Frontal cortex (tissue), 4 donors: Measurements from ENCODE around the gene LSP1. TPM values are rescaled to one million over a fixed set of nuclear protein-coding genes. Genes with fewer than 3 reads are reported as not detected.

ENCODE experiments used
- DNase-seq, 2 donors: peaks; one replicate each; pipeline ENCODE4 v3.0.0; 2012; ENCODE audit warnings: low spot score in 2 of 2
- FAIRE-seq: peaks from 2 replicates; lab custom pipeline; 2012; peaks lifted over from hg19 to GRCh38; lab: Jason Lieb, UNC
- total RNA-seq: library from RNA; depleted of rRNA; stranded (reverse); fragments of >200 nt; gene quantifications from one replicate; pipeline ENCODE4 v1.2.3, GENCODE V29; 2014
- donor health status: control.
- donor health status: control.
- donor health status: control.

The LSP1 gene
- total RNA-seq, 1 donor from 2014 or later, result 0.82 TPM

GRCh38 chr11:1921574-1922141 is 68.8 kb downstream of the LSP1 start:
- peak in 1 of 2 donors; percentile 49 for DNase-seq
- no peak for FAIRE-seq

- DNase-seq, result no peak
- FAIRE-seq, result no peak
These were observed 69.7 kb downstream of the LSP1 start for GRCh38 chr11:1922481-1923081.

GRCh38 chr11:1923201-1923956 is 70.5 kb downstream of the LSP1 start:
- DNase-seq (no peak), FAIRE-seq (no peak)

GRCh38 chr11:1924181-1924580 is 71.3 kb downstream of the LSP1 start:
- FAIRE-seq, result no peak
- DNase-seq, result no peak

GRCh38 chr11:1924646-1925372 is 71.9 kb downstream of the LSP1 start:
- DNase-seq, result no peak
- FAIRE-seq, result no peak

- FAIRE-seq (no peak), DNase-seq (peak in 1 of 2 donors; percentile 8)
These were observed 72.7 kb downstream of the LSP1 start for GRCh38 chr11:1925373-1926155.

- no peak for FAIRE-seq
- DNase-seq, result no peak
These were observed 73.5 kb downstream of the LSP1 start for GRCh38 chr11:1926156-1927025.

- FAIRE-seq (no peak), DNase-seq (no peak)
These were observed 74.4 kb downstream of the LSP1 start for GRCh38 chr11:1927026-1927847.

- FAIRE-seq (no peak), DNase-seq (peak in 1 of 2 donors; percentile 19)
These were observed 75.1 kb downstream of the LSP1 start for GRCh38 chr11:1927848-1928469.

- DNase-seq (peak in 1 of 2 donors; percentile 15), FAIRE-seq (no peak)
These were observed 75.6 kb downstream of the LSP1 start for GRCh38 chr11:1928470-1928890.

GRCh38 chr11:1928891-1929541 is 76.1 kb downstream of the LSP1 start:
- DNase-seq, result peak in 1 of 2 donors; percentile 19
- FAIRE-seq, result no peak

GRCh38 chr11:1929621-1930461 is 77.0 kb downstream of the LSP1 start:
- DNase-seq (peak in 1 of 2 donors; percentile 14), FAIRE-seq (no peak)

GRCh38 chr11:1930462-1930830 is 77.6 kb downstream of the LSP1 start:
- FAIRE-seq (no peak), DNase-seq (peak in 1 of 2 donors; percentile 18)

GRCh38 chr11:1931341-1932104 is 78.6 kb downstream of the LSP1 start:
- DNase-seq (peak in 1 of 2 donors; percentile 15), FAIRE-seq (no peak)

- FAIRE-seq, result no peak
- DNase-seq, result peak in 1 of 2 donors; percentile 22
These were observed 79.2 kb downstream of the LSP1 start for GRCh38 chr11:1932105-1932480.
